Fibroblast of skin of scalp (primary cell): Measurements from ENCODE around the gene SCUBE1.

Experiments used
- DNase-seq: peaks from one replicate; pipeline ENCODE4 v3.0.0-alpha.2; 2013

The SCUBE1 gene

GRCh38 chr22:43277091-43277490 lies 66.1 kb downstream of the SCUBE1 start:
- DNase-seq = no peak

- DNase-seq = no peak
Observed at GRCh38 chr22:43276321-43276720, 66.9 kb downstream of the SCUBE1 start.

DNA sequence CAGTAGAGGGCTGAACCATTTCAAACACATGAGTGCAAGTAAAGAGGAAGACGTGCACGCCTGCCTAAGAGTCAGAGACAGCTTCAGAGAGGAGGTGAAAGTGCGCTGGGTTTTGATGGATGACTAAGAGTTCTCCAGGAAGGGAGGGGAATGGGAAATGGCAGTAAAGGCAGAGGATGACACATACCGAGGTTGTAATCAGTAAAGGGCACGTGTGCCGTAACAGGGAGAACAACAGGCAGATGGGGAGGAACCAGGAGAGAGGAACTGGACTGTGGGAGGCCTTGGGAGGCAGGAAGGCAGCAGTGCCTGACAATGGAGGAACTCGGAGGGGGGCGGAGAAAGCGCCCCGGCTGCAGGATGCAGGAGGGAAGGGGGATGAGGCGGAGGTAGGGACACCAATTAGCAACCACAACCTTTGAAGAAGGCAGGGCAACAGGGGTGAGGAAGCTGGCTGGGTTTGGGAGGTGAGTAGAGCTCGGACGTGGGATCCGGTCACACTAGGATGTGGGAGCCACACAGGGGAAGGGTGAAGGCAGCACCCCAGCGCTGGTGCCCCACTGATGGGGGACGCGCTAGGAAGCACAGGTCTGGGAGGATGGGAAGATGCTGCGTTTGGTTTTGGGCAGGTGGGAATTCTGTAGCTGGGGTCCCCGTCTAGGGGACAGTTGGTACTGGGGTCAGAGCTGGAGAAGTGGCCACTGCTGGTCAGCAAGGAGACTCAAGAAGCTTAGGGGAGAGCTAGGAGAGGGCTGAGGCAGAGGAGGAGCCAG lies 67.4 kb downstream of the SCUBE1 start:
- no peak for DNase-seq

GRCh38 chr22:43274595-43275240 lies 68.5 kb downstream of the SCUBE1 start:
- no peak for DNase-seq

- DNase-seq = peak; percentile 53
Observed at GRCh38 chr22:43273902-43274484, 69.2 kb downstream of the SCUBE1 start.

- no peak for DNase-seq
Observed at GRCh38 chr22:43272869-43273318, 70.3 kb downstream of the SCUBE1 start.

DNA sequence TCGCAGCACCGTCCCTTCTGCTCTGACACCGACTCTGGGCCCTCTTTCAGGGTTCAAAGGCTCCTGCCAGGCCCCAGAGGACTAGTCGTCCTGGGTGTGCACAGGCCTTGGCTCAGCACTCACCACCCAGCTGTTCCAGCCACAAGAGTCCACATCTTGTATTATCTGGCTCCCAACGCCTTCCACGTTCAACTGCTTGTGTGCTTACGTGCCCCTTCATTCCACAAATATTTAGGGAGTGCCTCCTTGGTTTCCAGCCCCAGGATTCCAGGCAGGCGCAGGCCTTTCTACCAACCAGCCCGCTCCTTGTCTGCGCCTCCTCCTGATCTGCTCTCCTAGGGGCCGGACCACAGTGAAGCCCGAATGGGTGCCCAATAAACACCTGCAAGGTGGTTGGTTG lies 70.9 kb downstream of the SCUBE1 start:
- DNase-seq = no peak

DNA sequence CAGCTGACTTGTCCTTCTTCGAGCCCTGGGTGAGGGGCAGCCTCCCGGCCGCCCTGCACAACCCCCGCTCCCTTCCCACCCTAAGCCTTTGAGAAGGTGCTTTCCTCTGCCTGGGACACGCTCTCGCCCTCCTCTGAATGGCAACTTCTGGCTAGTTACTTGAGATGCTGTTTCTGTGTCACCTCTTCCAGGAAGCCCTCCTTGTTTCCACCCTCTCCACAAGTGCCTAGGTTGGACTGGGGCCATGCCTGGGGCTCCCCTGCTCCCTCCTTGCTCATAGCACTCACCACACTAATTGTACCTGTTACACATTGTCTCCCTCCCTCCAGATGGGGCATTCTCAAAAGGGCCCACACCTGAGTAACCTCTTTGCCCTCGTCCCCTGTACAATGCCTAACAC lies 72.2 kb downstream of the SCUBE1 start:
- DNase-seq = no peak

- no peak for DNase-seq
Observed at GRCh38 chr22:43270314-43270908, 72.8 kb downstream of the SCUBE1 start.

DNA sequence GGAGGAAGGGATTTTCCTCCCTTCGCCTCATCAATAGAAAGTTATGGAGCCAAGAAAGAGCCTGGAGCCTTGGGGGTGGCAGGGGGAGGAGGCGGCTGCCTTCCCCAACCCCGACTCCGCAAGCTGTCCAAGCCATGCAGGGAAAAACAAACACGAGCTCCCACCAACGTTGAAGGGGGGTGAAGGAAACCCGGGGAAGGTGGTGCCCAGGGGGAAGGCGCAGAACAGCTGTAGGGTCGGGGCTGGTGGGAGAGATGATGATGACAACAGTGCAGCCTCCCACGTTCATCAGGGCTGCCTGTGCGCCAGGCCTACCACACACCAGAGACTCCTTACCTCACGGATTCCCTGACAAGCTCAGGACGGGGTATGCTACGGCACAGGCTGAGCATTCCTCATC lies 73.5 kb downstream of the SCUBE1 start:
- DNase-seq = no peak

GRCh38 chr22:43269246-43269645 lies 73.9 kb downstream of the SCUBE1 start:
- no peak for DNase-seq

DNA sequence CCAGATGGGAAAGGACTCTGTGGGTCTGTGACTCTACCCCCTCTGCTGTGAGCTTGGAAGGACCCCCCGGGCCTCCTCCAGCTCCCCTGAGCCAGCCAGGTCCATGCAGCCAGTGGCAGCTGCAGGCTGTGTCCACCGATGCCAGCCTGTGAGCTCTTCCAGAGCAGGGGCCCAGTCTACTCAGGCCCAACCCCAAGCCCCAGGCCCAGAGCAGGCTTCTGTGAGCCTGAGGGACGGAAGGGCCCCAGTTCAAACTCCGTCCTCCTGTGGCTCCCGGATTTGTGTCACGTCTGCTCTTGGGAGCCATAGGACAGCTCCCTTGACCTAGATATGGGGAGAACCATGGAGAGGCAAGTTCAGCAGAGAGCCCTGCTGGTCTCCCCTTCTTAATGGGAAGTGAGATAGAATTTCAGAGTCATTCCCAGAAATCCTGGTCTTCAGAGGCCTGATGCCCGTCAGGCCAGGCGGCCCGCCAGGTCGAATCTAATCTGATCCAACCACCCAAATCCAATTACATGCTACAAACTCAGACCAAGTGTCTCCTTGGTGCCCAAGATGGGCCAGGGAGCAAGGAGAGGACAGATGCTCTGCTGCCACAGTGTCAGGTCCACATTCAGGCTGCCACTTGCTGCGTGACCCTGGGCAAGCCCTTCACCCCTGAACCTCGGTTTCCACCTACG lies 75.1 kb downstream of the SCUBE1 start:
- DNase-seq = no peak

GRCh38 chr22:43267332-43267980 lies 75.7 kb downstream of the SCUBE1 start:
- no peak for DNase-seq

DNA sequence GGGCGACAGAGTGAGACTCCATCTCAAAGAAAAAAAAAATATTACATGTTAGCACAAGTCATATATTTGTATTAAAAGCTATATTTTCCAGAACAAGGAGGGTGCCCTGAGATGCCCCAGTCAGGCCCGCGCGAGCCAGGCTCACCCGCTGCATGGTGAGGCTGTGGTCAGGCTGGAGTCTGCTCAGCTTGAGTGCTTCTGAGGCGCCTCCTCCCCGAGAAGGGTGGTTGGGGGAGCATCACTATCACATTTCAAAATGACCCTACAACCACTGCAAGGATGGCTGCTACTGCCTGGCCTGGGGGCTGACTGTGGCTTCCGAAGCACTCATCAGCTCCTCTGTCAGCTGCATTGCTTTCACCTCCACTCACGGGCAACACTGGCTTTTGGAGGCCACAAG lies 77.1 kb downstream of the SCUBE1 start:
- DNase-seq = no peak

GRCh38 chr22:43263645-43264514 lies 79.3 kb downstream of the SCUBE1 start:
- DNase-seq = peak; percentile 62

GRCh38 chr22:43262990-43263644 lies 80.1 kb downstream of the SCUBE1 start:
- no peak for DNase-seq

GRCh38 chr22:43260331-43261231 lies 82.6 kb downstream of the SCUBE1 start:
- no peak for DNase-seq

DNA sequence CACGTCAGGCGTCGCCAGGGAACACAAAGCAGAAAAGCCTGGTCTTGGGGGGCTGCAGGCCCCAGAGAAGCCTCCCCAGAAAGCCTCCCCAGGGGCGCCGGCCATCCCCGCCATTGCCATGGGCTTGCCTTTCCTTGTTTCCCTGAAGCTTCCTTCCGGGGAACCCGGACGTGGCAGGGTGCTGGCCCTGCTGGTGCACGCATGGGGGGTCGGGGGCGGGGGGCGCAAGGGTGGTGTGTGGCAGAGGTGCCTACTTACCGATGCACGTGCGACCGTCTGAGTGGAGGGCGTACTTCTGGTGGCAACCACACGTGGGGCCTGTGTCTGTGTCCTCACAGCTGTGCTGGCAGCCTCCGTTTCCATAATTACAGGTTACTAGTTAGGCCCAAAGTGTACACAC lies 85.2 kb downstream of the SCUBE1 start:
- no peak for DNase-seq

DNA sequence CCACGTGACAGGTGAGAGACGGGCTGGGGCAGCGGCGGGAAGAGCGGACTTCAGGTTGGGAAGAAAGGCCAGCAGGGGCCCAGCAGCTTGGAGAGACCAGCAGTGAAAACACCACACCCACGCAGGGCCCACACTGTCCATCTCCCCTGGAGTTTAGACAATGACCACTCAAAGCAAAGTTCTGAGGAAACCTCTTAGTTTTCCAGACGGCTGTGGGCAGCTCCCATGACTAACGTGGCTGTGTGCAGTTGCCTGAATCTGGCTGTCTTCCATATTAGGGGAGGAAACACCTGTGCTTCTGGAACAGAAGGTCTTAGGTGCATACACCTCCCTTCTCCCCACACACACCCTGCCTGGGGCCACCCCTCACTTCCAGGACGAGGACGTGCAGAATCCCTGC lies 85.6 kb downstream of the SCUBE1 start:
- DNase-seq = no peak
